ENCODE data around the gene TMEM250. TPM values are rescaled to one million over a fixed set of nuclear protein-coding genes. Genes with fewer than 3 reads are reported as not detected.

TMEM250 gene
- total and polyA plus RNA-seq, 3 donors from 2014 or later = 29.4 to 73.0 (median 57.8) TPM

DNA sequence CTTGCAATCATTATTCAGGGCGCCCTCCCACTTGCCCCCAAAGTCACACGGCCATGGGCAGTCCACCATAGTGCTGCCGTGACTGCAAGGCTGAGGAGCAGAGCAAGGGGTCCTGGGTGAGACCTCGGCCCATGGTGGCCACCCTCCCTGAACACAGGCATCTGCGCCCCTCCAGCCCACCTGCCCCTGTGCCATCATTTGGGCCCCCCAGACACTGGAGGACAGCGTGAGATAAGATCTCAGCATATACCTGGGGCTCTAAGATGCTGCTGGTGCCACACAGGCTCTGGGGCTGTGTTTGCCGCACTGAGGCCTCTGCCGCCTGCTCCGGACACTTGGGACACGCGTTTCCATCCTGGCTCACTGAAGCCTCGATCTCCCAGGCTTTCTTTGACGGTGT lies 3.5 kb downstream of the TMEM250 start:
- no peak for DNase-seq
- WGBS, 2 donors = 91 to 93% methylated on average over 5 to 13 of the region's 13 CpGs
- Histone ChIP-seq H3K36me3 (ENCODE audit: low read depth, missing control alignments) (no peaks in the 10 kb centered on the region), H3K27ac (no peak overlapping the region), H3K4me3 (no peak overlapping the region), H3K9me3 (no peaks in the 10 kb centered on the region), H3K27me3 (no peaks in the 10 kb centered on the region), H3K4me1 (peaks cover 19% of the 10 kb centered on the region)
- no peak for TF ChIP-seq CTCF (IDR thresholded peaks at IDR 0.05)
- no peak for TF ChIP-seq POLR2A (IDR thresholded peaks at IDR 0.05)
- intact Hi-C loops (cut with DNase I; ENCODE audit: low total_unique reads) = loop anchor here (5.0 kb wide), 1 partner anchor 148 kb away; no protein-coding TSS in a partner anchor

- intact Hi-C loops (cut with DNase I; ENCODE audit: low total_unique reads) = loop anchor here (5.0 kb wide), 1 partner anchor 147 kb away; no protein-coding TSS in a partner anchor
- Histone ChIP-seq H3K4me3 (no peak overlapping the region), H3K4me1 (peaks cover 21% of the 10 kb centered on the region), H3K27me3 (no peaks in the 10 kb centered on the region), H3K9me3 (no peaks in the 10 kb centered on the region), H3K36me3 (ENCODE audit: low read depth, missing control alignments) (no peaks in the 10 kb centered on the region), H3K27ac (no peak overlapping the region)
- no peak for DNase-seq
- TF ChIP-seq CTCF (IDR thresholded peaks at IDR 0.05) = no peak
- TF ChIP-seq POLR2A (IDR thresholded peaks at IDR 0.05) = no peak
- WGBS, 2 donors = 92 to 94% methylated on average over 18 of the region's 18 CpGs
Measured at GRCh38 chr9:136114610-136115009, 4.1 kb downstream of the TMEM250 start.

DNA sequence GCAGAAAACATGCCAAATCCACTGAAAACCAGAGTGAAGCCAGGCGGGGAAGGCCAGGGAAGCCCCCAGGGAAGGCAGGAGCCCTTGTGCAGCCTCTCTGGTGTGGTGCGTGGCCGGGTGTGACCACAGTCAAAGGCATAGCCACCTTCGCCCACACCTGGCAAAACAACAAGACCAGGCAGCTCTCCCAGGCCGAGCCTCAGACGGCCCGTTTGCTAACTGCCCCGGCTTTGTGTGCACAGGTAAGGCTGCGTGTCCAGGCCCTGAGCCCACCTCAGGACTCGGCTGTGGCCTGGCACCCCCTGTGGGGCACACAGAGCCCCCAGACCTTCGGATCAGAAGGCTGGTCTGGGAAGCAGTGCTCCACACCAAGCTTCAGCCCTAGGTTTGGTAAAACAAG lies 6.1 kb downstream of the TMEM250 start:
- intact Hi-C loops (cut with DNase I; ENCODE audit: low total_unique reads) = no loop called here
- Histone ChIP-seq H3K36me3 (ENCODE audit: low read depth, missing control alignments) (no peaks in the 10 kb centered on the region), H3K9me3 (no peaks in the 10 kb centered on the region), H3K4me3 (no peak overlapping the region), H3K27me3 (no peaks in the 10 kb centered on the region), H3K27ac (no peak overlapping the region), H3K4me1 (peaks cover 24% of the 10 kb centered on the region)
- TF ChIP-seq CTCF (IDR thresholded peaks at IDR 0.05) (no peak), POLR2A (IDR thresholded peaks at IDR 0.05) (no peak)
- 71 to 87% methylated on average over 1 to 11 of the region's 11 CpGs for WGBS, 2 donors
- DNase-seq = no peak

DNA sequence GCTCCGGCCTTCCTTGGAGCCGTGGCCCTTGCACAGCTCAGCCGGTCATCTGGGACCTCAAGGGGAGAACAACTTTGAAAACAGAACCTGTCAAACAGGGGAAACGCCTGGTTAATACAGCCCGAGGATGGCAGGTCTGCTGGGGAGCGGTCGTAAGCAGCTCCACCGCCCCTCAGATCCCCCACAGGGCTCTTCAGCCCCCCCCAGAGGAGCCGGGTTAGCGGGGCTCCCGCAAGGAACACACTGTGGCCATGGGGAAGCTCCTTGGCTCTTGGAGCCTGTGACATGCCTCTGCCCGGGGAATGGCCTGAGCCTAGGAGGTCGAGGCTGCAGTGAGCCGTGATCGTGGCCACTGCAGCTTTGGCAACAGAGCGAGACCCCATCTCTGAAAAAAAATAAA lies 6.8 kb downstream of the TMEM250 start:
- intact Hi-C loops (cut with DNase I; ENCODE audit: low total_unique reads) = no loop called here
- peaks cover 19% of the 10 kb centered on the region for H3K4me1 ChIP-seq
- no peaks in the 10 kb centered on the region for H3K9me3 ChIP-seq
- H3K4me3 ChIP-seq = no peak overlapping the region
- no peak overlapping the region for H3K27ac ChIP-seq
- TF ChIP-seq CTCF (IDR thresholded peaks at IDR 0.05) (no peak), POLR2A (IDR thresholded peaks at IDR 0.05) (no peak)
- no peaks in the 10 kb centered on the region for H3K36me3 ChIP-seq (ENCODE audit: low read depth, missing control alignments)
- 68 to 74% methylated on average over 10 to 16 of the region's 16 CpGs for WGBS, 2 donors
- H3K27me3 ChIP-seq = no peaks in the 10 kb centered on the region
- DNase-seq = no peak

DNA sequence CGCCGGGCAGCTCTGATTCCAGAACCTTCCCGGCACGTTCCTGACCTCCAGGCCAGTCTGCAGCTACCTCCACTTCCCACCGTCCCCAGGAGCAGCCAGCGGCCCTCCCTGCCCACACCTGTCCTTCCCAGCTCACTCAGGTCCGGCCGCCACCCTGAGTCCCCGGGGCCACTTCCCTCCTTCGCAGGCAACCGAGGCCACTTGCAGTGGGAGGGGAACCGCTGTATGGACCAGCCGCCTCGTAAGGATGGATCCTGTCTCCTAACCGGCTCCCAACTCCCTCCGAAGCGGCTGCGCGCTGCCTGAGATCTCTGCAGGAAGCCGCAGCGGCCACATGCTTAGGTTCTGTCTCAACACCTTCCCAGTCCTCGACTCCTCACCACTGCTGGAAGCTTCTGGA lies 7.5 kb downstream of the TMEM250 start:
- no peak for DNase-seq
- intact Hi-C loops (cut with DNase I; ENCODE audit: low total_unique reads) = no loop called here
- H3K27ac ChIP-seq = peak overlapping the region in 1 of 2 donors; percentile 8
- TF ChIP-seq POLR2A (IDR thresholded peaks at IDR 0.05) (no peak), CTCF (IDR thresholded peaks at IDR 0.05) (no peak)
- peaks cover 23% of the 10 kb centered on the region for H3K4me1 ChIP-seq
- no peak overlapping the region for H3K4me3 ChIP-seq
- H3K9me3 ChIP-seq = no peaks in the 10 kb centered on the region
- H3K36me3 ChIP-seq (ENCODE audit: low read depth, missing control alignments) = no peaks in the 10 kb centered on the region
- no peaks in the 10 kb centered on the region for H3K27me3 ChIP-seq
- 95 to 96% methylated on average over 16 to 22 of the region's 22 CpGs for WGBS, 2 donors

All from testis (tissue), 3 donors.